ENCODE results near the gene CPN2. TPM values are rescaled to one million over a fixed set of nuclear protein-coding genes. Genes with fewer than 3 reads are reported as not detected.

CPN2 gene
- total RNA-seq, 1 experiment from 2014 or later: 0.09 TPM

DNA sequence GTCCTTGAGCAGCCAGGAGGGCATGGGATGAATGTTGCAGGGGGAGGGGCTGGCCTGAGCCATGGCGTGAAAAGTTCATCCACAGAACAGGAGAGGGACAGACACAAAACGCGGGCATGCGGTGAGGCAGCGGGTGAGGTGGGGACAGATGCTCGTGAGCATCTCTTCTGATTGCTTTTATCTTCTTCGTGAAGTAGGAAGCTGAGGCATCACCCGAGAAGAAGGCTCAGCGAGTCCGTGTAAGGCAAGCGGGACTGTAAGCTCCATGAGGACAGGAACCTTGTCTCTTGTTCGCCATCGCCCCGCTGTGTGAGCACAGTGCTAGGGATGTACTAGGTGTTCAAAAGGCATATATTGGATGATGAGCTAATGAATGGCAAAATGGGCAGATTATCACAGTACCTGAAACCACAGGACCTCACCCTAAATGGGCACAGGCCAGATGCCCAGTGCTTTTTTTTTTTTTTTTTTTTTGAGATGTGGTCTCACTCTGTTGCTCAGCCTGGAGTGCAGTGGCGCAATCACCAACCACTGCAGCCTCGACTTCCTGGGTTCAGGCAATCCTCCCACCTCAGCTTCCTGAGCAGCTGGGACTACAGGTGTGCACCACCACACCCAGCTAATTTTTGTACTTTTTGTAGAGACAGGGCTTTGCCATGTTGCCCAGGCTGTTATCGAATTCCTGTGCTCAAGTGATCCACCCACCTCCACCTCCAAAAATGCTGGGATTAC is 46.8 kb downstream of the CPN2 start (continued):
- TF ChIP-seq PRDM15 (CRISPR knock-in tag; IDR thresholded peaks at IDR 0.05) (no peak), ZNF396 (CRISPR knock-in tag; IDR thresholded peaks at IDR 0.05; ENCODE audit: borderline replicate concordance) (no peak), FOXJ3 (CRISPR knock-in tag; IDR thresholded peaks at IDR 0.05; ENCODE audit: borderline replicate concordance) (no peak)
- TF ChIP-seq, protein P1, sequence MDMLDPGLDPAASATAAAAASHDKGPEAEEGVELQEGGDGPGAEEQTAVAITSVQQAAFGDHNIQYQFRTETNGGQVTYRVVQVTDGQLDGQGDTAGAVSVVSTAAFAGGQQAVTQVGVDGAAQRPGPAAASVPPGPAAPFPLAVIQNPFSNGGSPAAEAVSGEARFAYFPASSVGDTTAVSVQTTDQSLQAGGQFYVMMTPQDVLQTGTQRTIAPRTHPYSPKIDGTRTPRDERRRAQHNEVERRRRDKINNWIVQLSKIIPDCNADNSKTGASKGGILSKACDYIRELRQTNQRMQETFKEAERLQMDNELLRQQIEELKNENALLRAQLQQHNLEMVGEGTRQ (CRISPR knock-in tag; IDR thresholded peaks at IDR 0.05): no peak
- TF ChIP-seq, protein P2, sequence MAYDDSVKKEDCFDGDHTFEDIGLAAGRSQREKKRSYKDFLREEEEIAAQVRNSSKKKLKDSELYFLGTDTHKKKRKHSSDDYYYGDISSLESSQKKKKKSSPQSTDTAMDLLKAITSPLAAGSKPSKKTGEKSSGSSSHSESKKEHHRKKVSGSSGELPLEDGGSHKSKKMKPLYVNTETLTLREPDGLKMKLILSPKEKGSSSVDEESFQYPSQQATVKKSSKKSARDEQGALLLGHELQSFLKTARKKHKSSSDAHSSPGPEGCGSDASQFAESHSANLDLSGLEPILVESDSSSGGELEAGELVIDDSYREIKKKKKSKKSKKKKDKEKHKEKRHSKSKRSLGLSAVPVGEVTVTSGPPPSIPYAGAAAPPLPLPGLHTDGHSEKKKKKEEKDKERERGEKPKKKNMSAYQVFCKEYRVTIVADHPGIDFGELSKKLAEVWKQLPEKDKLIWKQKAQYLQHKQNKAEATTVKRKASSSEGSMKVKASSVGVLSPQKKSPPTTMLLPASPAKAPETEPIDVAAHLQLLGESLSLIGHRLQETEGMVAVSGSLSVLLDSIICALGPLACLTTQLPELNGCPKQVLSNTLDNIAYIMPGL (CRISPR knock-in tag; IDR thresholded peaks at IDR 0.05): no peak

GRCh38 chr3:194303749-194304148 is 47.4 kb downstream of the CPN2 start:
- Mint-ChIP-seq H3K4me3 (no peak overlapping the region), H3K36me3 (no peaks in the 10 kb centered on the region), H3K4me1 (peaks cover 48% of the 10 kb centered on the region), H3K9me3 (no peaks in the 10 kb centered on the region), H3K27me3 (ENCODE audit: low read depth) (peaks cover 6% of the 10 kb centered on the region), H3K27ac (no peak overlapping the region)
- ChIA-PET POLR2A (no interaction called here), CTCF (no interaction called here)
- DNase-seq (ENCODE audit: low spot score) (no peak), ATAC-seq (no peak)
- TF ChIP-seq SMAD3 (CRISPR knock-in tag; IDR thresholded peaks at IDR 0.05; ENCODE audit: borderline replicate concordance): no peak
- no peak for TF ChIP-seq ETV6 (CRISPR knock-in tag; IDR thresholded peaks at IDR 0.05)
- TF ChIP-seq PREB (CRISPR knock-in tag; IDR thresholded peaks at IDR 0.05; ENCODE audit: borderline replicate concordance): no peak
- no peak for TF ChIP-seq SP1 (CRISPR knock-in tag; conservative IDR thresholded peaks at IDR 0.05)
- TF ChIP-seq, protein P2 (CRISPR knock-in tag; IDR thresholded peaks at IDR 0.05): no peak
- TF ChIP-seq MLX (CRISPR knock-in tag; IDR thresholded peaks at IDR 0.05): no peak
- no peak for TF ChIP-seq USF1 (CRISPR knock-in tag; IDR thresholded peaks at IDR 0.05)
- TF ChIP-seq, protein P3, sequence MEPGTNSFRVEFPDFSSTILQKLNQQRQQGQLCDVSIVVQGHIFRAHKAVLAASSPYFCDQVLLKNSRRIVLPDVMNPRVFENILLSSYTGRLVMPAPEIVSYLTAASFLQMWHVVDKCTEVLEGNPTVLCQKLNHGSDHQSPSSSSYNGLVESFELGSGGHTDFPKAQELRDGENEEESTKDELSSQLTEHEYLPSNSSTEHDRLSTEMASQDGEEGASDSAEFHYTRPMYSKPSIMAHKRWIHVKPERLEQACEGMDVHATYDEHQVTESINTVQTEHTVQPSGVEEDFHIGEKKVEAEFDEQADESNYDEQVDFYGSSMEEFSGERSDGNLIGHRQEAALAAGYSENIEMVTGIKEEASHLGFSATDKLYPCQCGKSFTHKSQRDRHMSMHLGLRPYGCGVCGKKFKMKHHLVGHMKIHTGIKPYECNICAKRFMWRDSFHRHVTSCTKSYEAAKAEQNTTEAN (CRISPR knock-in tag; IDR thresholded peaks at IDR 0.05): no peak
- no peak for TF ChIP-seq NR3C1 (CRISPR knock-in tag; conservative IDR thresholded peaks at IDR 0.05; ENCODE audit: low read depth)
- TF ChIP-seq, protein P4, sequence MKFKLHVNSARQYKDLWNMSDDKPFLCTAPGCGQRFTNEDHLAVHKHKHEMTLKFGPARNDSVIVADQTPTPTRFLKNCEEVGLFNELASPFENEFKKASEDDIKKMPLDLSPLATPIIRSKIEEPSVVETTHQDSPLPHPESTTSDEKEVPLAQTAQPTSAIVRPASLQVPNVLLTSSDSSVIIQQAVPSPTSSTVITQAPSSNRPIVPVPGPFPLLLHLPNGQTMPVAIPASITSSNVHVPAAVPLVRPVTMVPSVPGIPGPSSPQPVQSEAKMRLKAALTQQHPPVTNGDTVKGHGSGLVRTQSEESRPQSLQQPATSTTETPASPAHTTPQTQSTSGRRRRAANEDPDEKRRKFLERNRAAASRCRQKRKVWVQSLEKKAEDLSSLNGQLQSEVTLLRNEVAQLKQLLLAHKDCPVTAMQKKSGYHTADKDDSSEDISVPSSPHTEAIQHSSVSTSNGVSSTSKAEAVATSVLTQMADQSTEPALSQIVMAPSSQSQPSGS (CRISPR knock-in tag; IDR thresholded peaks at IDR 0.05; ENCODE audit: borderline replicate concordance, low read depth): no peak
- TF ChIP-seq PRDM15 (CRISPR knock-in tag; IDR thresholded peaks at IDR 0.05): no peak

Data from WTC11 (cell line).